HepG2 (cell line): ENCODE data around the gene VAV2. TPM values are rescaled to one million over a fixed set of nuclear protein-coding genes. Genes with fewer than 3 reads are reported as not detected.
A peak's percentile ranks its signal among the peaks of the same experiment; 100 is the strongest.

ENCODE experiments used
- AGO1 ChIP-seq: fragments of 200-400 bp; formaldehyde crosslinking; IDR thresholded peaks from 2 replicates; pipeline ENCODE4 v1.6.1; 2017; ENCODE audit warnings: mild to moderate bottlenecking, low read depth, low read length, moderate library complexity; ENCODE audit not compliant: poor library complexity, severe bottlenecking
- CBX5 ChIP-seq: sonication (generic); formaldehyde crosslinking; IDR thresholded peaks from 2 replicates; pipeline ENCODE4 v1.4.0; 2020; ENCODE audit warnings: missing genetic modification reagents, borderline replicate concordance
- FOSL1 ChIP-seq: sonication (generic); formaldehyde crosslinking; IDR thresholded peaks from 2 replicates; pipeline ENCODE4 v1.9.0; 2021; ENCODE audit warnings: missing genetic modification reagents, borderline replicate concordance
- KLF6 ChIP-seq: IDR thresholded peaks from 2 replicates; pipeline ENCODE4 v1.8.0; 2016; ENCODE audit warnings: missing biosample characterization, missing genetic modification reagents
- MED8 ChIP-seq: sonication (generic); formaldehyde crosslinking; IDR thresholded peaks from 2 replicates; pipeline ENCODE4 v1.8.1; 2023; ENCODE audit warnings: mild to moderate bottlenecking, missing genetic modification reagents; ENCODE audit not compliant: insufficient replicate concordance
- PHB2 ChIP-seq: fragments of 450-650 bp; IDR thresholded peaks from 2 replicates; pipeline ENCODE4 v1.6.1; 2018; ENCODE audit not compliant: partially characterized antibody
- SMAD3 ChIP-seq: sonication (generic); formaldehyde crosslinking; IDR thresholded peaks from 2 replicates; pipeline ENCODE4 v1.4.0; 2020; ENCODE audit warnings: missing genetic modification reagents
- THYN1 ChIP-seq: sonication (generic); formaldehyde crosslinking; IDR thresholded peaks from 2 replicates; pipeline ENCODE4 v1.8.1; 2023; ENCODE audit warnings: low read depth, mild to moderate bottlenecking, moderate library complexity, missing genetic modification reagents, borderline replicate concordance
- TOE1 ChIP-seq: sonication (generic); formaldehyde crosslinking; IDR thresholded peaks from 2 replicates; pipeline ENCODE4 v1.4.0; 2020; ENCODE audit warnings: mild to moderate bottlenecking, missing genetic modification reagents
- ZNF235 ChIP-seq: sonication (generic); formaldehyde crosslinking; IDR thresholded peaks from 2 replicates; pipeline ENCODE4 v1.8.1; 2023; ENCODE audit warnings: mild to moderate bottlenecking, missing genetic modification reagents, borderline replicate concordance
- ZNF547 ChIP-seq: sonication (generic); formaldehyde crosslinking; IDR thresholded peaks from 2 replicates; pipeline ENCODE4 v1.5.1; 2020; ENCODE audit warnings: mild to moderate bottlenecking, missing genetic modification reagents
- ZNF557 ChIP-seq: sonication (generic); formaldehyde crosslinking; IDR thresholded peaks from 2 replicates; pipeline ENCODE4 v1.4.0; 2020; ENCODE audit warnings: missing genetic modification reagents
- ZNF562 ChIP-seq: sonication (generic); formaldehyde crosslinking; IDR thresholded peaks from 2 replicates; pipeline ENCODE4 v1.8.0; 2022; ENCODE audit warnings: missing genetic modification reagents, borderline replicate concordance
- ZNF619 ChIP-seq: sonication (generic); formaldehyde crosslinking; IDR thresholded peaks from 2 replicates; pipeline ENCODE4 v1.4.0; 2020; ENCODE audit warnings: mild to moderate bottlenecking, missing genetic modification reagents
- ZSCAN29 ChIP-seq: sonication (generic); formaldehyde crosslinking; conservative IDR thresholded peaks from 2 replicates; pipeline ENCODE4 v1.4.0; 2020; ENCODE audit warnings: mild to moderate bottlenecking, missing genetic modification reagents
- polyA plus RNA-seq, 8 experiments: library from polyadenylated mRNA; depleted of rRNA in 3 of 8; stranded (reverse) in 7 of 8; unstranded in 1 of 8; fragments of >200 nt; fragmentation: Illumina TruSeq in 4 of 8; extraction: Trizol in 4 of 8; gene quantifications; 2 replicates each; pipeline versions ENCODE4 v1.2.1 to v1.2.3, GENCODE V29; 2011 to 2016; ENCODE audit warnings: low read depth in 4 of 8, missing spikeins in 1 of 8, mixed read lengths in 1 of 8; ENCODE audit not compliant: insufficient read depth in 1 of 8
- total RNA-seq, 5 experiments: library from RNA; depleted of rRNA; stranded (reverse); fragments of >200 nt; fragmentation: Illumina TruSeq; extraction: Trizol; gene quantifications; 2 replicates each; pipeline ENCODE4 v1.2.3, GENCODE V29; 2016; ENCODE audit warnings: low read depth in 1 of 5
- TF ChIP-seq, protein P1 (sequence below): sonication (generic); formaldehyde crosslinking; IDR thresholded peaks from 2 replicates; pipeline ENCODE4 v1.4.0; 2020; ENCODE audit warnings: mild to moderate bottlenecking, missing genetic modification reagents
- TF ChIP-seq, protein P2 (sequence below): sonication (generic); formaldehyde crosslinking; IDR thresholded peaks from 2 replicates; pipeline ENCODE4 v1.8.0; 2022; ENCODE audit warnings: mild to moderate bottlenecking, missing genetic modification reagents, moderate library complexity
- TF ChIP-seq, protein P3 (sequence below): sonication (generic); formaldehyde crosslinking; IDR thresholded peaks from 2 replicates; pipeline ENCODE4 v1.9.0; 2022; ENCODE audit warnings: low read depth, missing genetic modification reagents
- TF ChIP-seq, protein P4 (sequence below): fragments of 450-650 bp; IDR thresholded peaks from 2 replicates; pipeline ENCODE4 v1.6.1; 2017; ENCODE audit warnings: mild to moderate bottlenecking

The VAV2 gene
- total and polyA plus RNA-seq, 2 of the 13 experiments (the other 11 are each of a cell fraction or from before 2014, with no cell fraction given) = 22.5 to 22.9 TPM

DNA sequence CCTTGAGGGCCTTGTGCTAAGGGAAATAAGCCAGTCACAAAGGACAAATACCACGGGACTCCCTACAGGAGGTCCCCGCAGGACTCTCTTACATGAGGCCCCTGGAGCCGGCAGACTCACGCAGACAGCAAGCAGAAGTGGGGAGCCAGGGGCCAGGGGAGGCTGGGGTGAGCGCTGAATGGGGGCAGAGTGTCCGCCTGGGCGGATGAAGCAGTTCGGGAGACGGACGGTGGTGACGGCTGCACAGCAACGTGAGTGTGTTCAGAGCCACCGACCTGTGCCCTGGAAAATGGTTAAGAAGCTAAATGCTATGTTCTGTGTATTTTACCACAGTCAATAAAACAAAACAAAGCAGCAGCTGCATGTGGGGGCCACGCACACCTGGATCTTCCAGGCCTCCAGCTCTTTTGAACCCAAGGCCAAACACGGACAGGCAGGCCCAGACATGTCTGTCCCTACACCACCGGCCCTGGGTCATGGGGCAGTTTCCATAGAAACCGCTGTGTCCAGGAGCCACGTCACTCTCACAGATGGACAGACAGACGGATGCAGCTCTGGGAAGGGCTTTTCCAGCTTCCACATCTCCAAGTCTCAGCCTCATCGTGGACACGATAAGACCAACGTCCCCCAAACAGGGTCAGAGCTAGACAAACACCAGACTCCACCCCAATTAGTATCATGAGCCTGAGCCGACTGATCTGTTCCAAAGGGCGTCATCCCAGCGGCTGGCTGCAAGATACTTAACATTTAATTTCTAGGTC lies 103.9 kb downstream of the VAV2 start (continued):
- TF ChIP-seq, protein P1, sequence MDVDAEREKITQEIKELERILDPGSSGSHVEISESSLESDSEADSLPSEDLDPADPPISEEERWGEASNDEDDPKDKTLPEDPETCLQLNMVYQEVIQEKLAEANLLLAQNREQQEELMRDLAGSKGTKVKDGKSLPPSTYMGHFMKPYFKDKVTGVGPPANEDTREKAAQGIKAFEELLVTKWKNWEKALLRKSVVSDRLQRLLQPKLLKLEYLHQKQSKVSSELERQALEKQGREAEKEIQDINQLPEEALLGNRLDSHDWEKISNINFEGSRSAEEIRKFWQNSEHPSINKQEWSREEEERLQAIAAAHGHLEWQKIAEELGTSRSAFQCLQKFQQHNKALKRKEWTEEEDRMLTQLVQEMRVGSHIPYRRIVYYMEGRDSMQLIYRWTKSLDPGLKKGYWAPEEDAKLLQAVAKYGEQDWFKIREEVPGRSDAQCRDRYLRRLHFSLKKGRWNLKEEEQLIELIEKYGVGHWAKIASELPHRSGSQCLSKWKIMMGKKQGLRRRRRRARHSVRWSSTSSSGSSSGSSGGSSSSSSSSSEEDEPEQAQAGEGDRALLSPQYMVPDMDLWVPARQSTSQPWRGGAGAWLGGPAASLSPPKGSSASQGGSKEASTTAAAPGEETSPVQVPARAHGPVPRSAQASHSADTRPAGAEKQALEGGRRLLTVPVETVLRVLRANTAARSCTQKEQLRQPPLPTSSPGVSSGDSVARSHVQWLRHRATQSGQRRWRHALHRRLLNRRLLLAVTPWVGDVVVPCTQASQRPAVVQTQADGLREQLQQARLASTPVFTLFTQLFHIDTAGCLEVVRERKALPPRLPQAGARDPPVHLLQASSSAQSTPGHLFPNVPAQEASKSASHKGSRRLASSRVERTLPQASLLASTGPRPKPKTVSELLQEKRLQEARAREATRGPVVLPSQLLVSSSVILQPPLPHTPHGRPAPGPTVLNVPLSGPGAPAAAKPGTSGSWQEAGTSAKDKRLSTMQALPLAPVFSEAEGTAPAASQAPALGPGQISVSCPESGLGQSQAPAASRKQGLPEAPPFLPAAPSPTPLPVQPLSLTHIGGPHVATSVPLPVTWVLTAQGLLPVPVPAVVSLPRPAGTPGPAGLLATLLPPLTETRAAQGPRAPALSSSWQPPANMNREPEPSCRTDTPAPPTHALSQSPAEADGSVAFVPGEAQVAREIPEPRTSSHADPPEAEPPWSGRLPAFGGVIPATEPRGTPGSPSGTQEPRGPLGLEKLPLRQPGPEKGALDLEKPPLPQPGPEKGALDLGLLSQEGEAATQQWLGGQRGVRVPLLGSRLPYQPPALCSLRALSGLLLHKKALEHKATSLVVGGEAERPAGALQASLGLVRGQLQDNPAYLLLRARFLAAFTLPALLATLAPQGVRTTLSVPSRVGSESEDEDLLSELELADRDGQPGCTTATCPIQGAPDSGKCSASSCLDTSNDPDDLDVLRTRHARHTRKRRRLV (CRISPR knock-in tag) = no peak
- TF ChIP-seq CBX5 (CRISPR knock-in tag) (no peak), ZNF547 (no peak), ZNF557 (CRISPR knock-in tag) (0 out of 2 replicates have a peak, but pooled peaks have one; percentile 71), FOSL1 (CRISPR knock-in tag) (no peak), PHB2 (no peak), THYN1 (CRISPR knock-in tag) (no peak), ZNF562 (CRISPR knock-in tag) (no peak), KLF6 (CRISPR knock-in tag) (no peak; the same call in 1 of the 2 replicates), TOE1 (CRISPR knock-in tag) (no peak), ZNF235 (CRISPR knock-in tag) (no peak), ZNF619 (peak; percentile 64; the same call in 1 of the 2 replicates), SMAD3 (CRISPR knock-in tag) (no peak), ZSCAN29 (CRISPR knock-in tag) (0 out of 2 replicates have a peak, but pooled peaks have one; percentile 30), AGO1 (no peak), MED8 (peak; percentile 88)
- TF ChIP-seq, protein P2, sequence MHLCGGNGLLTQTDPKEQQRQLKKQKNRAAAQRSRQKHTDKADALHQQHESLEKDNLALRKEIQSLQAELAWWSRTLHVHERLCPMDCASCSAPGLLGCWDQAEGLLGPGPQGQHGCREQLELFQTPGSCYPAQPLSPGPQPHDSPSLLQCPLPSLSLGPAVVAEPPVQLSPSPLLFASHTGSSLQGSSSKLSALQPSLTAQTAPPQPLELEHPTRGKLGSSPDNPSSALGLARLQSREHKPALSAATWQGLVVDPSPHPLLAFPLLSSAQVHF (CRISPR knock-in tag) = no peak
- TF ChIP-seq, protein P3, sequence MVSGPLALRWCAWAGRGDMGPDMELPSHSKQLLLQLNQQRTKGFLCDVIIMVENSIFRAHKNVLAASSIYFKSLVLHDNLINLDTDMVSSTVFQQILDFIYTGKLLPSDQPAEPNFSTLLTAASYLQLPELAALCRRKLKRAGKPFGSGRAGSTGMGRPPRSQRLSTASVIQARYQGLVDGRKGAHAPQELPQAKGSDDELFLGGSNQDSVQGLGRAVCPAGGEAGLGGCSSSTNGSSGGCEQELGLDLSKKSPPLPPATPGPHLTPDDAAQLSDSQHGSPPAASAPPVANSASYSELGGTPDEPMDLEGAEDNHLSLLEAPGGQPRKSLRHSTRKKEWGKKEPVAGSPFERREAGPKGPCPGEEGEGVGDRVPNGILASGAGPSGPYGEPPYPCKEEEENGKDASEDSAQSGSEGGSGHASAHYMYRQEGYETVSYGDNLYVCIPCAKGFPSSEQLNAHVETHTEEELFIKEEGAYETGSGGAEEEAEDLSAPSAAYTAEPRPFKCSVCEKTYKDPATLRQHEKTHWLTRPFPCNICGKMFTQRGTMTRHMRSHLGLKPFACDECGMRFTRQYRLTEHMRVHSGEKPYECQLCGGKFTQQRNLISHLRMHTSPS (CRISPR knock-in tag) = no peak; the same call in 1 of the 2 replicates
- TF ChIP-seq, protein P4, sequence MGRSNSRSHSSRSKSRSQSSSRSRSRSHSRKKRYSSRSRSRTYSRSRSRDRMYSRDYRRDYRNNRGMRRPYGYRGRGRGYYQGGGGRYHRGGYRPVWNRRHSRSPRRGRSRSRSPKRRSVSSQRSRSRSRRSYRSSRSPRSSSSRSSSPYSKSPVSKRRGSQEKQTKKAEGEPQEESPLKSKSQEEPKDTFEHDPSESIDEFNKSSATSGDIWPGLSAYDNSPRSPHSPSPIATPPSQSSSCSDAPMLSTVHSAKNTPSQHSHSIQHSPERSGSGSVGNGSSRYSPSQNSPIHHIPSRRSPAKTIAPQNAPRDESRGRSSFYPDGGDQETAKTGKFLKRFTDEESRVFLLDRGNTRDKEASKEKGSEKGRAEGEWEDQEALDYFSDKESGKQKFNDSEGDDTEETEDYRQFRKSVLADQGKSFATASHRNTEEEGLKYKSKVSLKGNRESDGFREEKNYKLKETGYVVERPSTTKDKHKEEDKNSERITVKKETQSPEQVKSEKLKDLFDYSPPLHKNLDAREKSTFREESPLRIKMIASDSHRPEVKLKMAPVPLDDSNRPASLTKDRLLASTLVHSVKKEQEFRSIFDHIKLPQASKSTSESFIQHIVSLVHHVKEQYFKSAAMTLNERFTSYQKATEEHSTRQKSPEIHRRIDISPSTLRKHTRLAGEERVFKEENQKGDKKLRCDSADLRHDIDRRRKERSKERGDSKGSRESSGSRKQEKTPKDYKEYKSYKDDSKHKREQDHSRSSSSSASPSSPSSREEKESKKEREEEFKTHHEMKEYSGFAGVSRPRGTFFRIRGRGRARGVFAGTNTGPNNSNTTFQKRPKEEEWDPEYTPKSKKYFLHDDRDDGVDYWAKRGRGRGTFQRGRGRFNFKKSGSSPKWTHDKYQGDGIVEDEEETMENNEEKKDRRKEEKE = no peak
